ENCODE results near the gene OSBPL7. TPM values are rescaled to one million over a fixed set of nuclear protein-coding genes. Genes with fewer than 3 reads are reported as not detected.
A peak's percentile ranks its signal among the peaks of the same experiment; 100 is the strongest.

Gene OSBPL7
- total RNA-seq, 1 donor from 2014 or later: 17.4 TPM

- no peak for TF ChIP-seq CTCF (IDR thresholded peaks at IDR 0.05)
- DNase-seq (ENCODE audit: low spot score): no peak
- Mint-ChIP-seq H3K36me3 (ENCODE audit: low read depth) (peaks cover 4% of the 10 kb centered on the region), H3K27ac (ENCODE audit: unreplicated experiment) (no peak overlapping the region), H3K27me3 (ENCODE audit: low read depth) (peaks cover 30% of the 10 kb centered on the region), H3K4me1 (ENCODE audit: low read depth) (peaks cover 11% of the 10 kb centered on the region), H3K4me3 (ENCODE audit: unreplicated experiment) (no peak overlapping the region), H3K9me3 (ENCODE audit: low read depth) (peaks cover 3% of the 10 kb centered on the region)
Measured at GRCh38 chr17:47867813-47868533, 46.4 kb upstream of the OSBPL7 start.

- Mint-ChIP-seq H3K36me3 (ENCODE audit: low read depth) (peaks cover 4% of the 10 kb centered on the region), H3K9me3 (ENCODE audit: low read depth) (peaks cover 3% of the 10 kb centered on the region), H3K4me3 (ENCODE audit: unreplicated experiment) (no peak overlapping the region), H3K4me1 (ENCODE audit: low read depth) (peaks cover 16% of the 10 kb centered on the region), H3K27me3 (ENCODE audit: low read depth) (peaks cover 24% of the 10 kb centered on the region), H3K27ac (ENCODE audit: unreplicated experiment) (no peak overlapping the region)
- TF ChIP-seq CTCF (IDR thresholded peaks at IDR 0.05): no peak
- no peak for DNase-seq (ENCODE audit: low spot score)
Measured at GRCh38 chr17:47866941-47867340, 45.3 kb upstream of the OSBPL7 start.

- Mint-ChIP-seq H3K27ac (ENCODE audit: unreplicated experiment) (peak overlapping the region; percentile 36), H3K4me1 (ENCODE audit: low read depth) (peaks cover 16% of the 10 kb centered on the region), H3K4me3 (ENCODE audit: unreplicated experiment) (no peak overlapping the region), H3K36me3 (ENCODE audit: low read depth) (peaks cover 3% of the 10 kb centered on the region), H3K27me3 (ENCODE audit: low read depth) (peaks cover 10% of the 10 kb centered on the region), H3K9me3 (ENCODE audit: low read depth) (peaks cover 3% of the 10 kb centered on the region)
- DNase-seq (ENCODE audit: low spot score): peak; percentile 57
- no peak for TF ChIP-seq CTCF (IDR thresholded peaks at IDR 0.05)
Measured at GRCh38 chr17:47864791-47865216, 43.2 kb upstream of the OSBPL7 start.

- no peak for TF ChIP-seq CTCF (IDR thresholded peaks at IDR 0.05)
- DNase-seq (ENCODE audit: low spot score): no peak
- Mint-ChIP-seq H3K27ac (ENCODE audit: unreplicated experiment) (peak overlapping the region; percentile 85), H3K4me3 (ENCODE audit: unreplicated experiment) (no peak overlapping the region), H3K9me3 (ENCODE audit: low read depth) (peaks cover 3% of the 10 kb centered on the region), H3K36me3 (ENCODE audit: low read depth) (peaks cover 3% of the 10 kb centered on the region), H3K27me3 (ENCODE audit: low read depth) (peaks cover 8% of the 10 kb centered on the region), H3K4me1 (ENCODE audit: low read depth) (peaks cover 16% of the 10 kb centered on the region)
Measured at GRCh38 chr17:47862621-47863440, 41.2 kb upstream of the OSBPL7 start.

GRCh38 chr17:47860386-47860785 is 38.8 kb upstream of the OSBPL7 start:
- Mint-ChIP-seq H3K9me3 (ENCODE audit: low read depth) (peaks cover 3% of the 10 kb centered on the region), H3K4me1 (ENCODE audit: low read depth) (peaks cover 16% of the 10 kb centered on the region), H3K36me3 (ENCODE audit: low read depth) (peaks cover 3% of the 10 kb centered on the region), H3K27ac (ENCODE audit: unreplicated experiment) (no peak overlapping the region), H3K4me3 (ENCODE audit: unreplicated experiment) (no peak overlapping the region), H3K27me3 (ENCODE audit: low read depth) (peaks cover 10% of the 10 kb centered on the region)
- DNase-seq (ENCODE audit: low spot score): peak; percentile 67
- no peak for TF ChIP-seq CTCF (IDR thresholded peaks at IDR 0.05)

Data from chondrocyte (in vitro differentiated cells).